CD4-positive, alpha-beta T cell (primary cell): ENCODE measurements around the gene AFF3. TPM values are rescaled to one million over a fixed set of nuclear protein-coding genes. Genes with fewer than 3 reads are reported as not detected.

Source experiments
- ATAC-seq: fragments of 200-7000 bp; cut with Tn5 transposase; one replicate; pipeline ENCODE4 v1.10.0; 2022; ENCODE audit warnings: mild to moderate bottlenecking; ENCODE audit not compliant: poor library complexity
- CTCF ChIA-PET: fragments of 350-600 bp; sonication (Branson Sonifier 250); formaldehyde crosslinking; loops from one replicate; lab custom pipeline; 2021; ENCODE audit warnings: antibody characterized with exemption, inconsistent platforms; lab: Charles Lee
- POLR2A ChIA-PET: fragments of 350-600 bp; sonication (Branson Sonifier 250); formaldehyde crosslinking; loops from one replicate; lab custom pipeline; 2021; ENCODE audit warnings: antibody characterized with exemption, inconsistent platforms; lab: Charles Lee
- DNase-seq, 14 experiments: peaks; one replicate each; pipeline ENCODE4 v3.0.0-alpha.2; 2013 to 2020; ENCODE audit warnings: mixed read lengths in 2 of 14
- H3K27ac ChIP-seq, 2 donors: one replicate each; pipeline versions ENCODE4 v1.5.1 to v1.7.0; 2013; ENCODE audit warnings: low read length in 2 of 2, low read depth in 1 of 2, mild to moderate bottlenecking in 1 of 2
- H3K27me3 ChIP-seq, 2 experiments: 1 replicate in 1 of 2; 2 replicates in 1 of 2; pipeline versions ENCODE4 v1.6.1 to v1.7.0; 2013; ENCODE audit warnings: low read length in 2 of 2, control low read depth in 1 of 2, mild to moderate bottlenecking in 1 of 2, moderate library complexity in 1 of 2; ENCODE audit not compliant: insufficient read depth in 2 of 2, control insufficient read depth in 1 of 2
- H3K36me3 ChIP-seq: one replicate; pipeline ENCODE4 v1.6.1; 2013; ENCODE audit warnings: low read length, control low read depth; ENCODE audit not compliant: insufficient read depth
- H3K4me1 ChIP-seq: one replicate; pipeline ENCODE4 v1.6.1; 2013; ENCODE audit warnings: low read length, control low read depth; ENCODE audit not compliant: insufficient read depth
- H3K4me3 ChIP-seq: one replicate; pipeline ENCODE4 v1.5.1; 2013; ENCODE audit warnings: mild to moderate bottlenecking, low read length, moderate library complexity
- H3K9me3 ChIP-seq, 2 experiments: 1 replicate in 1 of 2; 2 replicates in 1 of 2; pipeline versions ENCODE4 v1.6.1 to v1.7.0; 2013; ENCODE audit warnings: low read length in 2 of 2, mild to moderate bottlenecking in 2 of 2, control low read depth in 1 of 2, moderate library complexity in 1 of 2; ENCODE audit not compliant: control insufficient read depth in 1 of 2, insufficient read depth in 1 of 2
- H3K27ac Mint-ChIP-seq: one replicate; pipeline ENCODE4 v1.8.0; 2020; ENCODE audit warnings: mixed read lengths
- H3K27me3 Mint-ChIP-seq: one replicate; pipeline ENCODE4 v1.8.0; 2021; ENCODE audit warnings: mixed read lengths
- H3K36me3 Mint-ChIP-seq: one replicate; pipeline ENCODE4 v1.8.0; 2021; ENCODE audit warnings: low read depth, mixed read lengths
- H3K4me1 Mint-ChIP-seq: one replicate; pipeline ENCODE4 v1.8.0; 2021; ENCODE audit warnings: low read depth, mixed read lengths
- H3K4me3 Mint-ChIP-seq: one replicate; pipeline ENCODE4 v1.8.0; 2020; ENCODE audit warnings: mild to moderate bottlenecking, mixed read lengths
- H3K9me3 Mint-ChIP-seq: one replicate; pipeline ENCODE4 v1.8.0; 2020; ENCODE audit warnings: mixed read lengths
- CTCF ChIP-seq: fragments of 200-600 bp; IDR thresholded peaks from one replicate; pipeline ENCODE4 v1.8.0; 2022; ENCODE audit warnings: antibody characterized with exemption, mild to moderate bottlenecking
- intact Hi-C, 2 experiments: fragments of 100-400 bp; cut with DNase I in 1 of 2; cut with micrococcal nuclease in 1 of 2; formaldehyde crosslinking; loops; one replicate each; pipeline versions ENCODE4 v1.15.1 to v1.9.0; 2023 to 2025; cut with DNase I, micrococcal nuclease
- total RNA-seq, 174 experiments: library from RNA in 2 of 174; stranded (reverse) in 2 of 174; gene quantifications; one replicate each; pipeline ENCODE4 v1.2.3 and lab custom pipeline; 2021 to 2026

Gene AFF3
- total RNA-seq, 2 experiments from 2014 or later: 15.4 to 15.7 TPM

- no peak overlapping the region for H3K4me3 ChIP-seq
- ATAC-seq (no peak), DNase-seq (no peak)
- H3K4me3 Mint-ChIP-seq: no peak overlapping the region
- no peaks in the 10 kb centered on the region for H3K27me3 Mint-ChIP-seq
- H3K27me3 ChIP-seq: no peaks in the 10 kb centered on the region
- H3K27ac Mint-ChIP-seq: no peak overlapping the region
- ChIA-PET POLR2A (no interaction called here), CTCF (interaction anchor here (0.8 kb wide), 1 partner anchor 12 kb away, joined by 3 read pairs; no protein-coding TSS in a partner anchor)
- H3K9me3 ChIP-seq: no peaks in the 10 kb centered on the region
- H3K4me1 Mint-ChIP-seq: no peaks in the 10 kb centered on the region
- no peak for TF ChIP-seq CTCF
- H3K4me1 ChIP-seq: no peaks in the 10 kb centered on the region
- peaks cover 28% of the 10 kb centered on the region for H3K36me3 Mint-ChIP-seq
- H3K9me3 Mint-ChIP-seq: peaks cover 2% of the 10 kb centered on the region
- H3K36me3 ChIP-seq: no peaks in the 10 kb centered on the region
- H3K27ac ChIP-seq: no peak overlapping the region
- intact Hi-C loops: no loop called here
Observed at GRCh38 chr2:99938250-99938649, 204.1 kb downstream of the AFF3 start.

- no peak overlapping the region for H3K27ac Mint-ChIP-seq
- no peak overlapping the region for H3K4me3 Mint-ChIP-seq
- Histone ChIP-seq H3K9me3 (no peaks in the 10 kb centered on the region), H3K36me3 (no peaks in the 10 kb centered on the region), H3K27me3 (no peaks in the 10 kb centered on the region), H3K27ac (no peak overlapping the region), H3K4me1 (no peaks in the 10 kb centered on the region), H3K4me3 (no peak overlapping the region)
- no peaks in the 10 kb centered on the region for H3K27me3 Mint-ChIP-seq
- H3K4me1 Mint-ChIP-seq: no peaks in the 10 kb centered on the region
- CTCF ChIA-PET: no interaction called here
- ATAC-seq: no peak
- no peak for TF ChIP-seq CTCF
- H3K9me3 Mint-ChIP-seq: no peaks in the 10 kb centered on the region
- intact Hi-C loops: no loop called here
- no peak for DNase-seq
- peaks cover 16% of the 10 kb centered on the region for H3K36me3 Mint-ChIP-seq
- POLR2A ChIA-PET: interaction anchor here (0.8 kb wide), 1 partner anchor 10 kb away, joined by 3 read pairs; no protein-coding TSS in a partner anchor
Observed at GRCh38 chr2:99936065-99936464, 206.3 kb downstream of the AFF3 start.

GRCh38 chr2:99935662-99936061 lies 206.7 kb downstream of the AFF3 start:
- intact Hi-C loops: no loop called here
- ChIA-PET POLR2A (no interaction called here), CTCF (no interaction called here)
- Histone ChIP-seq H3K36me3 (no peaks in the 10 kb centered on the region), H3K27me3 (no peaks in the 10 kb centered on the region), H3K27ac (no peak overlapping the region), H3K4me3 (no peak overlapping the region), H3K9me3 (no peaks in the 10 kb centered on the region), H3K4me1 (no peaks in the 10 kb centered on the region)
- no peak for ATAC-seq
- no peak for TF ChIP-seq CTCF
- no peaks in the 10 kb centered on the region for H3K9me3 Mint-ChIP-seq
- no peak overlapping the region for H3K4me3 Mint-ChIP-seq
- no peaks in the 10 kb centered on the region for H3K4me1 Mint-ChIP-seq
- H3K27ac Mint-ChIP-seq: no peak overlapping the region
- H3K27me3 Mint-ChIP-seq: no peaks in the 10 kb centered on the region
- H3K36me3 Mint-ChIP-seq: peaks cover 16% of the 10 kb centered on the region
- DNase-seq: no peak
